K562 (cell line): ENCODE measurements around the gene CYS1. TPM values are rescaled to one million over a fixed set of nuclear protein-coding genes. Genes with fewer than 3 reads are reported as not detected.

ENCODE experiments used
- ATAC-seq: fragments of 200-7000 bp; cut with Tn5 transposase; 3 replicates; pipeline ENCODE4 v1.9.1; 2020; ENCODE audit warnings: moderate library complexity
- BruUV-seq: library from RNA; stranded (reverse); fragments of 400-500 nt; replicated peaks from 2 replicates; lab custom pipeline; 2021; lab: Mats Ljungman, UMichigan
- CTCF ChIA-PET: fragments of 300-600 bp; formaldehyde crosslinking; extraction: SDS; loops from one replicate; lab custom pipeline; 2021; ENCODE audit warnings: low intra/inter-chr PET ratio; lab: Yijun Ruan, JAX
- POLR2A ChIA-PET: fragments of 300-600, 350-650 bp; sonication (Branson Sonifier 250); formaldehyde crosslinking; extraction: SDS; loops from one replicate; lab custom pipeline; 2021; ENCODE audit warnings: antibody characterized with exemption, inconsistent platforms; lab: Yijun Ruan, JAX
- DNase-seq, 4 experiments: peaks; one replicate each; pipeline versions ENCODE4 v3.0.0 to v3.0.0-alpha.2; 2011 to 2018; ENCODE audit warnings: low spot score in 3 of 4, mixed read lengths in 3 of 4; ENCODE audit errors: extremely low read depth in 1 of 4
- FAIRE-seq: peaks from 2 replicates; lab custom pipeline; 2011; peaks lifted over from hg19 to GRCh38; lab: Jason Lieb, UNC
- H2AFZ ChIP-seq: 2 replicates; pipeline ENCODE4 v1.6.0; 2011; ENCODE audit warnings: low read depth, low read length, control low read depth, inconsistent platforms
- H3K27ac ChIP-seq: fragments of 200-600 bp; 3 replicates; pipeline ENCODE4 v1.8.0; 2011; ENCODE audit warnings: low read depth, mild to moderate bottlenecking, control low read depth, inconsistent platforms, low read length, moderate library complexity, mixed read lengths; ENCODE audit errors: extremely low read depth
- H3K27me3 ChIP-seq, 2 experiments: fragments of 300-600 bp in 1 of 2; 2 replicates in 1 of 2; 3 replicates in 1 of 2; pipeline versions ENCODE4 v1.6.0 to v1.8.0; 2011; ENCODE audit warnings: inconsistent platforms in 2 of 2, low read length in 2 of 2, mild to moderate bottlenecking in 1 of 2, mixed read lengths in 1 of 2, moderate library complexity in 1 of 2; ENCODE audit not compliant: control insufficient read depth in 2 of 2, insufficient read depth in 2 of 2
- H3K36me3 ChIP-seq: fragments of 300-600 bp; 3 replicates; pipeline ENCODE4 v1.8.0; 2011; ENCODE audit warnings: mild to moderate bottlenecking, low read length, inconsistent platforms; ENCODE audit not compliant: control insufficient read depth, insufficient read depth
- H3K4me1 ChIP-seq, 2 experiments: fragments of 200-600 bp in 1 of 2; replicated peaks in 1 of 2; 2 replicates in 1 of 2; 3 replicates in 1 of 2; pipeline versions ENCODE4 v1.5.1 to v1.8.0; 2011; ENCODE audit warnings: inconsistent platforms in 2 of 2, low read length in 2 of 2, mild to moderate bottlenecking in 1 of 2, mixed read lengths in 1 of 2, moderate library complexity in 1 of 2; ENCODE audit not compliant: control insufficient read depth in 2 of 2, insufficient read depth in 2 of 2
- H3K4me2 ChIP-seq: 2 replicates; pipeline ENCODE4 v1.6.1; 2011; ENCODE audit warnings: low read length, control low read depth, inconsistent platforms, mixed read lengths; ENCODE audit not compliant: insufficient read depth
- H3K4me3 ChIP-seq: fragments of 200-600 bp; sonication (generic), shearing (Covaris generic); 2 replicates; pipeline ENCODE4 v1.5.1; 2016; ENCODE audit warnings: control low read depth, inconsistent platforms
- H3K79me2 ChIP-seq: fragments of 200-600 bp; 3 replicates; pipeline ENCODE4 v1.8.0; 2011; ENCODE audit warnings: low read length, inconsistent platforms; ENCODE audit not compliant: control insufficient read depth, insufficient read depth
- H3K9ac ChIP-seq, 2 experiments: 2 replicates each; pipeline versions ENCODE4 v1.6.0 to v1.6.1; 2011; ENCODE audit warnings: low read depth in 2 of 2, low read length in 2 of 2, control low read depth in 1 of 2, inconsistent platforms in 1 of 2, mild to moderate bottlenecking in 1 of 2, mixed read lengths in 1 of 2; ENCODE audit not compliant: insufficient read depth in 1 of 2
- H3K9me1 ChIP-seq: one replicate; pipeline ENCODE4 v1.6.0; 2011; ENCODE audit warnings: inconsistent platforms, mild to moderate bottlenecking, low read length, moderate library complexity; ENCODE audit not compliant: control insufficient read depth, insufficient read depth
- H3K9me3 ChIP-seq: replicated peaks from 2 replicates; pipeline ENCODE4 v1.5.1; 2011; ENCODE audit warnings: low read depth, low read length, inconsistent platforms; ENCODE audit not compliant: control insufficient read depth, insufficient read depth
- H4K20me1 ChIP-seq: replicated peaks from 2 replicates; pipeline ENCODE4 v1.6.1; 2011; ENCODE audit warnings: low read length, inconsistent platforms, mixed read lengths; ENCODE audit not compliant: control insufficient read depth, insufficient read depth
- CBFB ChIP-seq: sonication (generic); formaldehyde crosslinking; IDR thresholded peaks from 2 replicates; pipeline ENCODE4 v1.4.0; 2020; ENCODE audit warnings: mild to moderate bottlenecking, missing genetic modification reagents
- HEY1 ChIP-seq: fragments of 250-450 bp; sonication (Bioruptor Pico); IDR thresholded peaks from 2 replicates; pipeline ENCODE4 v1.5.0; 2020; ENCODE audit warnings: mild to moderate bottlenecking, moderate library complexity, borderline replicate concordance
- MTA1 ChIP-seq: fragments of 450-650 bp; IDR thresholded peaks from 2 replicates; pipeline ENCODE4 v1.6.1; 2017; ENCODE audit warnings: borderline replicate concordance
- NBN ChIP-seq: fragments of 450-650 bp; IDR thresholded peaks from 2 replicates; pipeline ENCODE4 v1.6.1; 2016; ENCODE audit warnings: low read depth, mild to moderate bottlenecking
- PCBP1 ChIP-seq: fragments of 200-400 bp; formaldehyde crosslinking; IDR thresholded peaks from 2 replicates; pipeline ENCODE4 v1.6.1; 2018; ENCODE audit warnings: mild to moderate bottlenecking, low read depth, low read length; ENCODE audit not compliant: poor library complexity, severe bottlenecking
- UBTF ChIP-seq, 2 experiments: IDR thresholded peaks; 2 replicates each; pipeline ENCODE4 v1.6.1; 2012; ENCODE audit warnings: improper control_type of control experiment in 2 of 2, low read depth in 2 of 2, low read length in 2 of 2, borderline replicate concordance in 1 of 2
- ZNF175 ChIP-seq: fragments of 200-800 bp; sonication (Bioruptor generic); IDR thresholded peaks from 2 replicates; pipeline ENCODE4 v1.6.1; 2016; ENCODE audit warnings: low read depth, mild to moderate bottlenecking, missing genetic modification characterization, missing compliant biosample characterization
- ZNF263 ChIP-seq: sonication (generic); formaldehyde crosslinking; IDR thresholded peaks from 2 replicates; pipeline ENCODE4 v1.8.0; 2022; ENCODE audit warnings: mild to moderate bottlenecking, missing genetic modification reagents, borderline replicate concordance
- ZNF699 ChIP-seq: fragments of 250-450 bp; sonication (Bioruptor Pico); IDR thresholded peaks from 2 replicates; pipeline ENCODE4 v1.8.0; 2021; ENCODE audit warnings: mild to moderate bottlenecking, moderate library complexity; ENCODE audit not compliant: insufficient replicate concordance
- ZNF778 ChIP-seq: fragments of 450-650 bp; formaldehyde crosslinking; IDR thresholded peaks from 2 replicates; pipeline ENCODE4 v1.4.0; 2020; ENCODE audit warnings: mild to moderate bottlenecking, moderate library complexity
- WGBS: fragments of 100-300 bp; shearing (Covaris generic); methylation state at CpG from one replicate; pipeline ENCODE4 v1.1.6; 2016; ENCODE audit warnings: low coverage, mixed read lengths; ENCODE audit not compliant: insufficient coverage; ENCODE audit errors: missing lambda C conversion rate; 5-methylcytosine and 5-hydroxymethylcytosine counted together
- in situ Hi-C: fragments of 300-500 bp; cut with MboI; formaldehyde crosslinking; loops from 4 replicates; pipeline ENCODE4 v1.15.0; 2018; ENCODE audit warnings: inconsistent platforms, mixed read lengths
- intact Hi-C: fragments of 100-400 bp; cut with micrococcal nuclease; formaldehyde crosslinking; loops from 2 replicates; pipeline ENCODE4 v1.14.2; 2022
- polyA plus RNA-seq, 8 experiments: library from polyadenylated mRNA; depleted of rRNA in 4 of 8; stranded (reverse) in 5 of 8; unstranded in 3 of 8; fragments of >200 nt; fragmentation: Nextera tagmentation in 2 of 8; fragmentation: Illumina TruSeq in 1 of 8; extraction: Ambion mirVana in 2 of 8; extraction: Trizol in 1 of 8; gene quantifications; 2 replicates each; pipeline versions ENCODE4 v1.2.1 to v1.2.3, GENCODE V29; 2011 to 2014; ENCODE audit warnings: inconsistent platforms in 1 of 8, missing spikeins in 1 of 8
- total RNA-seq, 7 experiments: library from RNA; depleted of rRNA in 6 of 7; stranded (reverse); fragments of >200 nt in 6 of 7; fragmentation: Illumina TruSeq in 2 of 7; extraction: Trizol in 2 of 7; gene quantifications; 2 replicates each; pipeline versions ENCODE4 v1.2.1 to v1.2.3, GENCODE V29; 2011 to 2021; ENCODE audit warnings: low replicate concordance in 1 of 7
- TF ChIP-seq, protein P1 (sequence below): sonication (generic); formaldehyde crosslinking; IDR thresholded peaks from 2 replicates; pipeline ENCODE4 v1.9.0; 2022; ENCODE audit warnings: mild to moderate bottlenecking, missing genetic modification reagents
- TF ChIP-seq, protein P2 (sequence below): fragments of 250-450 bp; sonication (Bioruptor Pico); IDR thresholded peaks from 2 replicates; pipeline ENCODE4 v1.4.0; 2020; ENCODE audit warnings: mild to moderate bottlenecking, moderate library complexity

The CYS1 gene
- total and polyA plus RNA-seq, 9 of the 15 experiments (the other 6 are each of a cell fraction or from before 2014, with no cell fraction given) = 0.11 to 0.13 TPM; not detected in 7

DNA sequence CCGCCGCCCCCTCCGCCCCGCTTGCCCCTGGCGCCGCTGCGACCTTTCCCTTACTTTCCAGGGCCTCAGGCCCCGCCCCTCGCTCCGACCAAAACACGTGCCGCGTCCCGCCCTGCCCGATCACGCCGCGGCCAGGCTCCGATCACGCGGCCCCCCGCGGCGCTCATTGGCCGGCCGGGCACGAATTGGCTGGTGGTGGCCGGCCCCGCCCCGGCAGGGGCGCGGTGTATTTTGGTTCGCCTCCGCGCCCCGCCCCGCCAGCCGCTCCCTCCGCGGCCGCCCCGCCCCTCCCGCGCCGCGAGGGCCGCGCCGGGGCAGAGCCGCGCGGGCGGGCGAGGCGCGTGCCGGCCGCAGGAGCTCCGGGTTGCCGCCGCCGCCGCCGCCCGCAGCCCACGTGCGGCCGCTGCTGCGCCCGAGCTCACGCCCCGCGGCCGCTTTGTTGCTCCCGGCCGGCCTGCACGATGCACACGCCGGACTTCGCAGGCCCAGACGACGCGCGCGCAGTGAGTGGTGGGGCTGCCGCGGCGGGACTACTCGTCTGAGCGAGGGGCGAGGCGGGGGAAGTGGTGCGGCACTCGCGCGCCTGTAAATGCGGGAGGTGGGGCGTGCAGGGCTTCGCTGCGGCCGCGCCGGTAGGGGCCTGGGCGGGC is 36.8 kb downstream of the CYS1 start, which contains the start of gene KLF11 (continued):
- TF ChIP-seq, protein P1, sequence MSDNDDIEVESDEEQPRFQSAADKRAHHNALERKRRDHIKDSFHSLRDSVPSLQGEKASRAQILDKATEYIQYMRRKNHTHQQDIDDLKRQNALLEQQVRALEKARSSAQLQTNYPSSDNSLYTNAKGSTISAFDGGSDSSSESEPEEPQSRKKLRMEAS (CRISPR knock-in tag) = peak; percentile 90

DNA sequence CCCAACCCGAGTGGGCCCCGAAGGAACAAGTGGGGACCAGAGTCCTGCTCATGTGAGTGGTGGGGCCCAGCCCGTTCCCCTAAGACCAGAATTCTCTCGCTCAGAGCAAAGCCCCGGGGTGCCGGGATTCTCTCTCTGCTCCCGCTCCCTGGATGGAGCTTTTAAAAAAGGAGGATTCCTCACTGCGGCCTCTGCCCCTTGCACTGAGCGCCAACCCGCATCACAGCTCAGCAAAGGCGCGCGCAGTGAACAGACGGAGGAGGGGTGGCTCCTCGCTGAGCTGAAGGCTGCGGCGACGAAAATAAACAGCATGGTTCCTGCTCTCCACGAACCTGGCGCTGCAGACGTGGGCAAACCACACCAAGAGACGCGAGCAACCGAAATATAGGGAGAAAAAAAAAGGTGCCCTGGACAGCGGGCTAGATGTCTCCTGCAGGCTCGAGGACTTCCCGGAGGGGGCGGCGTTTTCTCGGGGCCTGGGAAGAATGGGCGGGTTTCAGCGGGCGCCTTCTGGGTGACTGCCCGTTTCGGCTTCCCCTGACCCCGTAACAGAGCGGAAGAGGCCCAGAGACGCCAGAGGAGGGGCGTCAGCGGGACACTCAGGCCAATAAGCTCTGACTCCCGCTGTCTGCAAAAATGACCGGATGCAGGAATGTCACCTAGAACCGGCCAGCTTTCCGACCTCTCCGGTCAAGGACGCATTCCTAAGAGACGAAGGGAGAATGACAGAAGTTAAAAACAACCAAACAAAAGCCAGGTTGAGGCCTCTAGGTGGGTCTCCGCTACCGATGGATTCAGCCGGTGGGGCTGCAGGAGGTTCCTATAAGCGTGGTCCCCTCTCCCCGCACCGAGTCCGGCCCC is 37.7 kb downstream of the CYS1 start:
- intact Hi-C loops = no loop called here
- BruUV-seq = TSS peak; percentile 82
- in situ Hi-C loops = no loop called here
- DNase-seq (peak; percentile 27 to 56 (median 35)), ATAC-seq (peak; percentile 2), FAIRE-seq (peak; percentile 81)
- Histone ChIP-seq H3K4me1 (peaks cover 9 to 53% of the 10 kb centered on the region in 2 experiments; a peak in 4 of 5 replicates), H3K9me1 (peaks cover 7% of the 10 kb centered on the region), H2AFZ (peak overlapping the region; percentile 83), H3K36me3 (peaks cover 22% of the 10 kb centered on the region; the same call in 2 of the 3 replicates), H3K9ac (peak overlapping the region; percentile 75 to 89), H4K20me1 (no peaks in the 10 kb centered on the region; the same call in 1 of the 2 replicates), H3K27ac (peak overlapping the region; percentile 91), H3K79me2 (peaks cover 26% of the 10 kb centered on the region), H3K27me3 (no peaks in the 10 kb centered on the region), H3K9me3 (0 out of 2 replicates have a peak, but pooled peaks cover 2% of the 10 kb centered on the region), H3K4me3 (peak overlapping the region; percentile 29), H3K4me2 (peak overlapping the region; percentile 90)
- whole genome bisulfite sequencing = 63% methylated on average over 49 of the region's 54 CpGs
- ChIA-PET CTCF (no interaction called here), POLR2A (interaction anchor here (0.7 to 2.9 kb wide), 5 partner anchors 10 to 71 kb away, joined by 3 to 18 read pairs (median 7); no protein-coding TSS in a partner anchor)
- TF ChIP-seq ZNF263 (CRISPR knock-in tag) (no peak), PCBP1 (no peak), CBFB (CRISPR knock-in tag) (no peak), HEY1 (CRISPR knock-in tag) (no peak), ZNF778 (CRISPR knock-in tag) (no peak), MTA1 (no peak), ZNF175 (CRISPR knock-in tag) (no peak), UBTF (IDR thresholded peaks at IDR 0.05; ENCODE audit: borderline replicate concordance in 1 of 2, low read depth in 2 of 2, low read length in 2 of 2) (no peak), NBN (no peak), ZNF699 (CRISPR knock-in tag) (no peak)
- TF ChIP-seq, protein P2, sequence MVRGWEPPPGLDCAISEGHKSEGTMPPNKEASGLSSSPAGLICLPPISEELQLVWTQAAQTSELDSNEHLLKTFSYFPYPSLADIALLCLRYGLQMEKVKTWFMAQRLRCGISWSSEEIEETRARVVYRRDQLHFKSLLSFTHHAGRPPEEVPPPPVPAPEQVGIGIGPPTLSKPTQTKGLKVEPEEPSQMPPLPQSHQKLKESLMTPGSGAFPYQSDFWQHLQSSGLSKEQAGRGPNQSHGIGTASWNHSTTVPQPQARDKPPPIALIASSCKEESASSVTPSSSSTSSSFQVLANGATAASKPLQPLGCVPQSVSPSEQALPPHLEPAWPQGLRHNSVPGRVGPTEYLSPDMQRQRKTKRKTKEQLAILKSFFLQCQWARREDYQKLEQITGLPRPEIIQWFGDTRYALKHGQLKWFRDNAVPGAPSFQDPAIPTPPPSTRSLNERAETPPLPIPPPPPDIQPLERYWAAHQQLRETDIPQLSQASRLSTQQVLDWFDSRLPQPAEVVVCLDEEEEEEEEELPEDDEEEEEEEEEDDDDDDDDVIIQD (CRISPR knock-in tag) = no peak
